ENCODE measurements around the gene AFF4.

The AFF4 gene

DNA sequence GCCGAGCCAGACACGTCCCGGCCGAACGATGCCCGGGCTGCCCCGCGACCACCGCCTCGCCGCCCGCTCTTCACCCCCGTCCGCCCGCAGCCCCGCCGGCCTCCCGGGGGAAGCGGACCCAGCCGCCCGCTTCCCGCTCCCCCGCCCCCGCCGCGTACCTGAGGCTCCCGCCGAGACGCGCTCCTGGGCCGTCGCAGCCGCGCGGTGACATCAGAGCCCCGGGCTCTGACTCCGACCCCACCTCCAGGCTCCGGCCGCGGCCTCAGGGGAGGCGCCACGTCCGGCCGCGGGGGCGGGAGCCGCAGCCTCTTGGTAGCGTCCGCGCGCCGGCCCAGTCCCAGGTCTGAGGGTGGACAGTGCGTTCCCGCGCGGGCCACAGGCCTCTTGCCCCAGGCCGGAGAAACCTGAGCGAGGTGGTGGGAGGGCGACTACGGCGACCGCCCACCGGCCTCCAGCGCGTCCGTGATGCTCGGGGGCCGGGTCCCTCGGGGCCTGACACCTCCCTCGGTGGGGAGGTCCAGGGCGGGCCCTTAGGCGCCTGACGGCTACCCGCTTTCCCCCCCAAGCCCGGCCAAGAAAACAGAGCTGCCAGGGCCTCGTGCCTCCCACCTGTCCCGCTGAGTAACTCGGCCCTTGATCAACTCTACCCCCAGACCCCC is 132.9 kb downstream of the AFF4 start, which contains the start of gene SHROOM1:
SHROOM1 (minus strand) TSS at position 212 of the 659 bp plus-strand sequence. CDS start 4,507 bp downstream, outside the sequence.
- no peak for DNase-seq (ENCODE audit: low read depth, low spot score)
- ChIA-PET CTCF (interaction anchor here (0.9 to 12.8 kb wide), 18 partner anchors 8 to 302 kb away, joined by 3 to 197 read pairs (median 6); partner anchors contain the start of genes GDF9, SOWAHA and UQCRQ), POLR2A (interaction anchor here (0.6 to 1.3 kb wide), 2 partner anchors 11 to 322 kb away, joined by 3 read pairs; no protein-coding TSS in a partner anchor)
- peak within 1 kb of the TSS; percentile 64 for H3K4me3 ChIP-seq (ENCODE audit: low read depth, low read length)
- TF ChIP-seq, protein P1, sequence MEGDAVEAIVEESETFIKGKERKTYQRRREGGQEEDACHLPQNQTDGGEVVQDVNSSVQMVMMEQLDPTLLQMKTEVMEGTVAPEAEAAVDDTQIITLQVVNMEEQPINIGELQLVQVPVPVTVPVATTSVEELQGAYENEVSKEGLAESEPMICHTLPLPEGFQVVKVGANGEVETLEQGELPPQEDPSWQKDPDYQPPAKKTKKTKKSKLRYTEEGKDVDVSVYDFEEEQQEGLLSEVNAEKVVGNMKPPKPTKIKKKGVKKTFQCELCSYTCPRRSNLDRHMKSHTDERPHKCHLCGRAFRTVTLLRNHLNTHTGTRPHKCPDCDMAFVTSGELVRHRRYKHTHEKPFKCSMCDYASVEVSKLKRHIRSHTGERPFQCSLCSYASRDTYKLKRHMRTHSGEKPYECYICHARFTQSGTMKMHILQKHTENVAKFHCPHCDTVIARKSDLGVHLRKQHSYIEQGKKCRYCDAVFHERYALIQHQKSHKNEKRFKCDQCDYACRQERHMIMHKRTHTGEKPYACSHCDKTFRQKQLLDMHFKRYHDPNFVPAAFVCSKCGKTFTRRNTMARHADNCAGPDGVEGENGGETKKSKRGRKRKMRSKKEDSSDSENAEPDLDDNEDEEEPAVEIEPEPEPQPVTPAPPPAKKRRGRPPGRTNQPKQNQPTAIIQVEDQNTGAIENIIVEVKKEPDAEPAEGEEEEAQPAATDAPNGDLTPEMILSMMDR (IDR thresholded peaks at IDR 0.05; ENCODE audit: insufficient read depth, low read length, missing control alignments): no peak

DNA sequence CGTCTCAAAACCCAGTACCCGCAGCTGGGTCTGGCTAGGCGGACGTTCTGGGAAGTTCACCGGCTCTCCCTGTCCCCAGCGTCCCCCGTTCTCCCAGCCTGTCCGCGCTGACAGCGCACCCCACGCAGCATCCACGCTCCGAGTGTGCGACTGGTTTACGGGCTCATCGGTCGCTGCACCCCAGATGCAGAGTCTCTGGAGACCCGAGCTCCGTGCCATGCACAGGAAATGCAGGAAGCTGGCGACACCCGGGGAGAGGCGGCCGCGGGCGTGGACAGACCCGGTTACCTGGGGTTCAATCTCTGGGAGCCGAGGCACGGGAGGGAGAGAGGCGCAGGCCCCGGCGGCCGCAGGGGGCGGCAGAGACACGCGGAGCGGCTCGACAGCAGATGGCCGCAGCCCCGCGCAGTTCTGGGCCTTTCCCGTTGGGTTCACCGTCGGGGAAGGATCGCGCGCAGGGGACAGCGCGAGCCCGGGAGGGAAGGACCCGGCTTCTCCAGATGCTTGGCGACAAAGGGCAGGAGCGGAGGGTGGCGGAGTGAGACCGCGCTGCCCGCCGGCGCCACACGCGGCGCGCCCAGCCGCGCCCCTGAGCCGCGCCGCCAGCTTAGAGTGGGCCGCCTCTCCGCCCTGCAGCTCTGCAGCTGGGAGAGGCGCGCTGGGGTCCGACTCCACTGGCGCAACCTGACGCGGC is 133.5 kb downstream of the AFF4 start:
- no peak for DNase-seq (ENCODE audit: low read depth, low spot score)
- POLR2A ChIA-PET: no interaction called here
- CTCF ChIA-PET: interaction anchor here (0.7 to 12.8 kb wide), 24 partner anchors 9 to 301 kb away, joined by 3 to 197 read pairs (median 5); partner anchors contain the start of genes GDF9, SOWAHA and UQCRQ

DNA sequence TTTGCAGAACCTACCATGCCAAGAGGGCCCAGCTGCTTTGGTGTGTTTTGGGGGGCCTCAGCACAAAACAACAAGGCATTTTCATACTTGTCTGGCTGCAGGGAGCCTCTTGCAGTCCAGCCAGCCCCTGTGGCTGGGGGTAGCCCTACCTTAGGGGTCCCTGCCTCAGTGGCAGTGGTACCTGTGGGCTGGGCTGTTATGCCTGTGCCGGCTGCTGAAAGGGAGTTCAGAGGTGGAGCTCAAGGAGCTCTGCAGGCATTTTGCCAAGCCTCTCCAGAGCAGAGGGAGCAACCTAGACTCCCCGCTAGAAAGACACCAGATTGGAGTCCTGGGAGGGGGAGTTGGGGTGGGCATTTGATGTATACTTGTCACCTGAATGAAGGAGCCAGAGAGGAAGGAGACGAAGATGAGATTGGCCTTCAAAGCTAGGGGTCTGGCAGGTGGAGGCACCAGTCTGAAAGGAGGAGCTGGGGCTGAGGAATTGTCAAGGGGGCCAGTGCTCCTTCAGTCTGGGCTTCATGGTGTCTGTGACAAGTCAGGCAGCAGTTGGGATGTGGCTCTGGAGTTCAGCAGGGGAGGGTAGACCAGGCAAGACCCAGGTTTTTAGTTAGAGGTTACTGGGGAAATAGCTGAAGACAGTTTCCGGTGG is 134.5 kb downstream of the AFF4 start:
- ChIA-PET POLR2A (no interaction called here), CTCF (interaction anchor here (0.7 to 12.8 kb wide), 24 partner anchors 10 to 302 kb away, joined by 3 to 197 read pairs (median 5); partner anchors contain the start of genes GDF9, SOWAHA and UQCRQ)
- TF ChIP-seq, protein P1 (IDR thresholded peaks at IDR 0.05; ENCODE audit: insufficient read depth, low read length, missing control alignments): no peak
- H3K4me3 ChIP-seq (ENCODE audit: low read depth, low read length): no peak overlapping the region; the same call in 1 of the 2 replicates
- DNase-seq (ENCODE audit: low read depth, low spot score): no peak

More for the DNA sequence above, 133.5 kb downstream of the AFF4 start:
- peak overlapping the region; percentile 64 for H3K4me3 ChIP-seq (ENCODE audit: low read depth, low read length)
- TF ChIP-seq, protein P1 (IDR thresholded peaks at IDR 0.05; ENCODE audit: insufficient read depth, low read length, missing control alignments): peak; percentile 96

DNA sequence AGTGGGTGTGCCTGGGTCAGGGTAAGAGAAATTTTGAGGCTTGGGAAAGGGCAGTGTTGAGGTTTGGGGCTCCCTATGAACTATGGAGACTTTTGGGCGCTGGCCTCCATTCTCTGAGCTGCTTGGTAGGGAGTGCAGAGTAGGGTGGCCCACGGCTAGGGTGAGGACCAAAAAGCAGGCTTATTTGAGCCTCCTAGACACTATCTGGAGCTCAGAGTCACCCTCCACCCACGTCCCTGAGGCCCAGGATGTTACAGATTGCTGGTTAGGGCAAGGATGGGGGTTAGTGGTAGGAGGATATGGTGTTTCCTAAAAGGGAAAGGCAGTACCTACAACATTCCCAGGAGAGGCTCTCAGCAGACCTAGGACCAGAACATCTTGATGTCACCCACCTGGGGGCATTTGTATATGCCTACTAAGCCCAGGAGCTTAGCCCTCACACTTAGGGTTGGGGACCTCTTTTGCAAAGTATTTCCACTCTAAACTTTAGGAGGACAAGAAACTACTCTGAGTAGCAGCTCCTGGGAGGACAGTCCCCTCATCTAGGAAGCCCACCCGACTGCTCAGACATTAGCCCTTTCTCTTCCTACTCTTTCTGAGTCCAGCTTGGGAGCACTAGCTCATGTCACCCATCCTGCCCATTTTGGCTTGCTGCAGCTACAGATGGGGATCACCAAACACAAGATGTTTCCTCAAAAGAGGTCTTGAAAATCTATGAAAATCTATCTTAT is 135.3 kb downstream of the AFF4 start:
- ChIA-PET POLR2A (no interaction called here), CTCF (interaction anchor here (0.6 to 12.8 kb wide), 13 partner anchors 10 to 301 kb away, joined by 3 to 197 read pairs (median 8); partner anchors contain the start of genes GDF9, SOWAHA and UQCRQ)

DNA sequence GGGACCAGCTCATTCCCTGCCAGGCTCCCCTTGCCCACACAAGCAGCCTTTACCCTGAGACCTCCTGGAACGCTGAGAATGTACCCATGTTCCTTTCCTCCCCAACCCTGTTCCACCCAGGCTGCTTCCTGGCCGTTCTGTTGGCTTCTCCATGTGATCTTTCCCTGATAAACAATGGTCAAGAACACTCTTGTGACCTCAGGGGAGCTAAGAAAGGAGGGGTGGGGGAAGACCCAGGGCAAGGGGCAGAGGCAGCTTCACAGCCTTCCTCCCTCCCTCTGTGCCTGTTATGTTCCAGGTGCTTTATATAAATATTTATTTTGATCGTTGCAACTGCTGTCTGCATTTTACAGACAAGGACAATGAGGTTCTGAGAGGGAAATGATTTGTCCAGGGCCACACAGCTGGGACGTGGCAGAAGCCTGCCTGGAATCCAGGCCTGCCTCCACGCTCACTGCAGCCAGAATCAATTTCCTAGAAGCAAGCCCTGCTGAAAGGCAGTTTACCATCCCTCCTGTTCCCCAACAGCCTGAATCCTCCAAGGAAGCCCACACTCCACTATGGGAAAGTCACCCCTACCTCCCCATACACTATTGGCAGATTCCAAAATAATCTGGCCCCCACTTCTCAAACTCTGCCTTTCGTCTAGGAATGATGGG is 136.9 kb downstream of the AFF4 start:
- ChIA-PET POLR2A (no interaction called here), CTCF (interaction anchor here (0.7 to 14.0 kb wide), 11 partner anchors 8 to 441 kb away, joined by 3 to 317 read pairs (median 7); partner anchors contain the start of genes CCNI2, GDF9, SOWAHA and UQCRQ)
- H3K4me3 ChIP-seq (ENCODE audit: low read depth, low read length): no peak overlapping the region
- DNase-seq (ENCODE audit: low read depth, low spot score): no peak
- TF ChIP-seq, protein P1 (IDR thresholded peaks at IDR 0.05; ENCODE audit: insufficient read depth, low read length, missing control alignments): no peak

More for the DNA sequence above, 135.3 kb downstream of the AFF4 start:
- H3K4me3 ChIP-seq (ENCODE audit: low read depth, low read length): no peak overlapping the region
- TF ChIP-seq, protein P1 (IDR thresholded peaks at IDR 0.05; ENCODE audit: insufficient read depth, low read length, missing control alignments): no peak
- no peak for DNase-seq (ENCODE audit: low read depth, low spot score)
